GM23248 (cell line): ENCODE data around the gene TTC17. TPM values are rescaled to one million over a fixed set of nuclear protein-coding genes. Genes with fewer than 3 reads are reported as not detected.

Experiments
- DNase-seq: peaks from one replicate; pipeline ENCODE4 v3.0.0-alpha.2; 2015
- H2AFZ ChIP-seq: fragments of 200-600 bp; sonication (generic); 2 replicates; pipeline ENCODE4 v1.6.1; 2016; ENCODE audit warnings: antibody characterized with exemption
- H3F3A ChIP-seq: fragments of 200-600 bp; sonication (generic); 2 replicates; pipeline ENCODE4 v1.6.1; 2016; ENCODE audit warnings: mild to moderate bottlenecking, antibody characterized with exemption, mixed run types; ENCODE audit not compliant: insufficient read depth
- H3K27ac ChIP-seq: fragments of 200-600 bp; sonication (generic); 2 replicates; pipeline ENCODE4 v1.5.1; 2016; ENCODE audit warnings: mild to moderate bottlenecking
- H3K27me3 ChIP-seq: fragments of 200-600 bp; sonication (generic); replicated peaks from 2 replicates; pipeline ENCODE4 v1.6.1; 2016; ENCODE audit warnings: mild to moderate bottlenecking; ENCODE audit not compliant: insufficient read depth
- H3K36me3 ChIP-seq: fragments of 200-600 bp; sonication (generic); 2 replicates; pipeline ENCODE4 v1.6.1; 2016; ENCODE audit warnings: low read depth, mild to moderate bottlenecking
- H3K4me1 ChIP-seq: fragments of 200-600 bp; sonication (generic); 2 replicates; pipeline ENCODE4 v1.6.1; 2016; ENCODE audit warnings: mild to moderate bottlenecking; ENCODE audit not compliant: insufficient read depth
- H3K4me2 ChIP-seq: fragments of 200-600 bp; sonication (generic); one replicate; pipeline ENCODE4 v1.6.1; 2016; ENCODE audit warnings: mild to moderate bottlenecking; ENCODE audit not compliant: unreplicated experiment
- H3K4me3 ChIP-seq: fragments of 200-600 bp; sonication (generic); 2 replicates; pipeline ENCODE4 v1.5.1; 2016; ENCODE audit warnings: mild to moderate bottlenecking
- H3K79me2 ChIP-seq: fragments of 200-600 bp; sonication (generic); 2 replicates; pipeline ENCODE4 v1.6.1; 2016; ENCODE audit warnings: mild to moderate bottlenecking; ENCODE audit not compliant: insufficient read depth
- H3K9ac ChIP-seq: fragments of 200-600 bp; sonication (generic); 2 replicates; pipeline ENCODE4 v1.6.1; 2016; ENCODE audit warnings: mild to moderate bottlenecking
- H3K9me2 ChIP-seq: fragments of 200-600 bp; sonication (generic); 2 replicates; pipeline ENCODE4 v1.6.1; 2016; ENCODE audit warnings: mixed run types, mild to moderate bottlenecking, moderate library complexity; ENCODE audit not compliant: insufficient read depth
- H3K9me3 ChIP-seq: fragments of 200-600 bp; sonication (generic); one replicate; pipeline ENCODE4 v1.6.1; 2017; ENCODE audit warnings: low read depth
- H4K20me1 ChIP-seq: fragments of 200-600 bp; sonication (generic); 2 replicates; pipeline ENCODE4 v1.6.0; 2016; ENCODE audit not compliant: insufficient read depth
- EZH2 ChIP-seq: fragments of 200-600 bp; sonication (generic); IDR thresholded peaks from 2 replicates; pipeline ENCODE4 v1.6.1; 2018; ENCODE audit warnings: antibody characterized with exemption, mild to moderate bottlenecking; ENCODE audit not compliant: insufficient read depth, poor library complexity, severe bottlenecking
- EZH2phosphoT487 ChIP-seq: fragments of 200-600 bp; sonication (generic); IDR thresholded peaks from 2 replicates; pipeline ENCODE4 v1.6.1; 2018; ENCODE audit warnings: antibody characterized with exemption, moderate library complexity, mild to moderate bottlenecking, low read depth; ENCODE audit not compliant: insufficient read depth
- WGBS, 2 experiments: methylation state at CpG; one replicate each; pipeline ENCODE4 v1.1.6; 2015 to 2017; ENCODE audit warnings: low lambda C conversion rate in 2 of 2, low coverage in 1 of 2; ENCODE audit errors: missing lambda C conversion rate in 2 of 2; 5-methylcytosine and 5-hydroxymethylcytosine counted together
- in situ Hi-C: fragments of 300-500 bp; cut with MboI; formaldehyde crosslinking; loops from 2 replicates; pipeline ENCODE4 v1.15.0; 2020
- polyA plus RNA-seq: library from polyadenylated mRNA; unstranded; fragments of >200 nt; fragmentation: Nextera tagmentation; extraction: Ambion mirVana; gene quantifications from 2 replicates; pipeline ENCODE4 v1.2.1, GENCODE V29; 2016
- total RNA-seq: library from RNA; depleted of rRNA; stranded (reverse); fragments of >200 nt; shearing (Covaris generic); gene quantifications from 2 replicates; pipeline ENCODE4 v1.2.3, GENCODE V29; 2014

The TTC17 gene
- total and polyA plus RNA-seq, 2 experiments from 2014 or later, result 39.2 to 61.7 TPM

GRCh38 chr11:43507171-43507570, 148.5 kb downstream of the TTC17 start:
- no peak overlapping the region for H3K27ac ChIP-seq
- H3K9me3 ChIP-seq, result no peaks in the 10 kb centered on the region
- 65 to 75% methylated on average over 5 of the region's 5 CpGs for whole genome bisulfite sequencing, 2 experiments
- no peak for DNase-seq
- H2AFZ ChIP-seq, result no peak overlapping the region
- TF ChIP-seq EZH2phosphoT487, result no peak
- no peak for TF ChIP-seq EZH2
- no peaks in the 10 kb centered on the region for H3K36me3 ChIP-seq
- H3K79me2 ChIP-seq, result no peaks in the 10 kb centered on the region
- no peaks in the 10 kb centered on the region for H3K27me3 ChIP-seq
- H3K9ac ChIP-seq, result no peak overlapping the region
- no peaks in the 10 kb centered on the region for H4K20me1 ChIP-seq
- in situ Hi-C loops, result no loop called here
- H3K9me2 ChIP-seq, result no peaks in the 10 kb centered on the region
- peaks cover 15% of the 10 kb centered on the region for H3F3A ChIP-seq
- H3K4me2 ChIP-seq, result no peak overlapping the region
- H3K4me3 ChIP-seq, result no peak overlapping the region
- H3K4me1 ChIP-seq, result peaks cover 20% of the 10 kb centered on the region

- no peak overlapping the region for H3K4me2 ChIP-seq
- no peaks in the 10 kb centered on the region for H3K79me2 ChIP-seq
- no peaks in the 10 kb centered on the region for H4K20me1 ChIP-seq
- WGBS, 2 experiments, result 7 to 8% methylated on average over 3 of the region's 3 CpGs
- H3F3A ChIP-seq, result peaks cover 15% of the 10 kb centered on the region
- no peaks in the 10 kb centered on the region for H3K9me2 ChIP-seq
- no peak overlapping the region for H3K9ac ChIP-seq
- H3K36me3 ChIP-seq, result no peaks in the 10 kb centered on the region
- DNase-seq, result peak; percentile 93
- H3K4me3 ChIP-seq, result no peak overlapping the region
- H3K4me1 ChIP-seq, result peaks cover 20% of the 10 kb centered on the region
- in situ Hi-C loops, result no loop called here
- peak overlapping the region; percentile 33 for H3K27ac ChIP-seq
- no peaks in the 10 kb centered on the region for H3K9me3 ChIP-seq
- H3K27me3 ChIP-seq, result no peaks in the 10 kb centered on the region
- H2AFZ ChIP-seq, result no peak overlapping the region
- no peak for TF ChIP-seq EZH2phosphoT487
- TF ChIP-seq EZH2, result no peak
Observed at GRCh38 chr11:43508511-43508918, 149.8 kb downstream of the TTC17 start.

DNA sequence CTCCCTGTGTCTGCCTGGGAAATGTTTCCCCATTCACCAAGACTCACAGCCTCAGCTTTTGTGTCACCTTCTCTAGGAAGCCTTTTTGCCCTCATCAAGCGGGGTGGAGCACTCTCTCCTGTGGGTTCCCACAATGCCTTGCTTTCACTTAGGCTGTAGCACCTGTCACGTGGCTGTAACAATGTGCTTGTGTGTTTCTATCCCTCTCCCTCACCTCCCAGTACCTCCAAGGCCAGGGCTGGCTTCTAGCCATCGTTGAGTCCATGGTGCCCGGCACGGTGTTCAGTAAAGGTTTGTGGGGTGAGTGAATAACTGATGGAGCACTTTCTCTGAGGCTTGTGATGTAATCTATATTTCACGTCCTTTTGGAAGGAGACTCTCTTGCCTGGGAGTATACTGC, 153.2 kb downstream of the TTC17 start:
- H3K27ac ChIP-seq, result no peak overlapping the region
- no peak overlapping the region for H3K9ac ChIP-seq
- H4K20me1 ChIP-seq, result no peaks in the 10 kb centered on the region
- H3K4me3 ChIP-seq, result no peak overlapping the region
- H2AFZ ChIP-seq, result no peak overlapping the region
- H3K36me3 ChIP-seq, result no peaks in the 10 kb centered on the region
- H3K27me3 ChIP-seq, result no peaks in the 10 kb centered on the region
- 72 to 75% methylated on average over 6 of the region's 6 CpGs for WGBS, 2 experiments
- peaks cover 20% of the 10 kb centered on the region for H3K4me1 ChIP-seq
- no peaks in the 10 kb centered on the region for H3K79me2 ChIP-seq
- no peak for DNase-seq
- in situ Hi-C loops, result no loop called here
- H3K9me2 ChIP-seq, result no peaks in the 10 kb centered on the region
- TF ChIP-seq EZH2phosphoT487, result no peak
- no peak for TF ChIP-seq EZH2
- peaks cover 15% of the 10 kb centered on the region for H3F3A ChIP-seq
- no peak overlapping the region for H3K4me2 ChIP-seq
- no peaks in the 10 kb centered on the region for H3K9me3 ChIP-seq

DNA sequence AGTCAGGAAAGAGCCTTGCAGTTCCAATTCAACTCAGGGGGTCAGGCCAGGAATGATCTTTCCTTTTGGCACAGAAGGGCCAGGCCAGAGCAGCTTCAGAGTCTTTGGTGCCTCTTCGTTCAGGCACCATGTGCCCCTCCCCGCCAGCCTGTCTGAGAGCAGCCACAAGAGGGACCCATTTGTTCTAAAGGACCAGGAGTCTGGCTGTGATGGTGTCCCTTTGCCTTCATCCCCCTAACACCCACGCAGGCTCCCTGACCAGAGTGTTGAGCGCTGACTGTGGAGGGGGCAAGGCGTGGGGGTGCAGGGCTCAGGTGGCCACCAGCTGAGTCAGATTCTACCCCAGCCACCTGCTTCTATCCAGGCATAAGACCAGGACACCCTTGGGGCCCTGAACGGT, 156.4 kb downstream of the TTC17 start:
- TF ChIP-seq EZH2phosphoT487, result no peak
- TF ChIP-seq EZH2, result no peak
- peak; percentile 33 for DNase-seq
- Histone ChIP-seq H3F3A (no peaks in the 10 kb centered on the region), H3K36me3 (no peaks in the 10 kb centered on the region), H3K4me1 (no peaks in the 10 kb centered on the region), H3K27me3 (no peaks in the 10 kb centered on the region), H3K4me2 (no peak overlapping the region), H3K9me3 (no peaks in the 10 kb centered on the region), H4K20me1 (no peaks in the 10 kb centered on the region), H3K9ac (no peak overlapping the region), H2AFZ (no peak overlapping the region), H3K4me3 (no peak overlapping the region), H3K9me2 (no peaks in the 10 kb centered on the region), H3K79me2 (no peaks in the 10 kb centered on the region), H3K27ac (no peak overlapping the region)
- in situ Hi-C loops, result no loop called here
- WGBS, 2 experiments, result 53 to 68% methylated on average over 6 of the region's 6 CpGs

DNA sequence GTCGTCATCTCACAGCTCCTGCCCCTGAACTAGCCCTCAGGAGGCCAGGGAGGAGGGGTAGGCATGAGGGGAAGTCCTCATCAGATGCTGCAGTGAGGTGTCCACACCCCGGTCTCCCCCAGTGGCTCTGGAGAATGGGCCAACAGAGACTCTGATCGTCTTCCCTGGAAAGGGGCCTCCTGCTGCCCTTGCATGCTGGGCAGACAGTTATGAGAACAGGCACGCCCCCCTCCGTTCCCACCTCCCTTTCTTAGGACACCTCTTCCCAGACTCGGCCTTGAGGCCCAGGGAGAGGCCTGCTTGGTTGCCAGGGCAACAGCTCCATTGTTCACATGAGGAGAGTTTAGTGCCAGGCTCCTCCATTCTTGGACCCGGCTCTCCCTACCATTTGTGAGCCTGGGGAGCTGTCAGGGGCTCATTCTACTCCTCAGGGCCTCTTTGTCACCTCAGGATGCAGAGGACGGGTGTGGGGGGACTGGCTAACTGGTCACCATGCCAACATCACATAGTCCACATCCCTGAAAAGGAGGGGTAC, 157.7 kb downstream of the TTC17 start:
- H3K4me2 ChIP-seq, result no peak overlapping the region
- no peaks in the 10 kb centered on the region for H3K9me2 ChIP-seq
- WGBS, 2 experiments, result 31 to 32% methylated on average over 8 of the region's 8 CpGs
- in situ Hi-C loops, result no loop called here
- H3K27me3 ChIP-seq, result no peaks in the 10 kb centered on the region
- no peaks in the 10 kb centered on the region for H3K4me1 ChIP-seq
- no peak overlapping the region for H3K27ac ChIP-seq
- no peaks in the 10 kb centered on the region for H3F3A ChIP-seq
- no peak overlapping the region for H2AFZ ChIP-seq
- no peaks in the 10 kb centered on the region for H3K36me3 ChIP-seq
- H3K9me3 ChIP-seq, result no peaks in the 10 kb centered on the region
- DNase-seq, result no peak
- no peak overlapping the region for H3K4me3 ChIP-seq
- TF ChIP-seq EZH2 (no peak), EZH2phosphoT487 (no peak)
- no peaks in the 10 kb centered on the region for H3K79me2 ChIP-seq
- no peak overlapping the region for H3K9ac ChIP-seq
- no peaks in the 10 kb centered on the region for H4K20me1 ChIP-seq
